GM19397 (cell line): Measurements from ENCODE around the gene ARMC2.

ENCODE experiments used
- ATAC-seq: cut with Tn5 transposase; IDR thresholded peaks from one replicate; pipeline ENCODE4 v1.9.1; 2021; ENCODE audit warnings: mild to moderate bottlenecking, moderate library complexity; ENCODE audit not compliant: unreplicated experiment

ARMC2 gene

GRCh38 chr6:108982154-108983113 lies 134.2 kb downstream of the ARMC2 start:
- no peak for ATAC-seq

GRCh38 chr6:108983151-108983550 lies 134.9 kb downstream of the ARMC2 start:
- no peak for ATAC-seq

DNA sequence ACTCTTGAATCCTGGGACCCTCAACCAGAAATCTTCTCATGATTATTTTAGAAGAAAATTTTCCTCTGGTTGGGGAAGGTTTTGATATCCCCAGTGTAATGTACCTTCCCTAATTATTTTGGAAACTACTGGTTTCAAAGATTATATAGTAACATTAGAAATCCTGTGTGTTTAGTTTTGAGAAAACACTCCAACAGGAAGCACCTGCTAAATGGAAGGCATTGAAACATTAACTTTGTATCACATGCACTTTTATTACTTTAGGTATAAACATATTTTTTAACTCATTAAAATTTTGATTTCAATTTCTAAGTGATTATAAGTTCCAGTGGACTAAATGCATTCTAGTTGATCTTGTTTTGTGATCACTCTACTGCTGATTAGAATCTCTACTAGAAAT lies 137.1 kb downstream of the ARMC2 start:
- ATAC-seq = no peak

DNA sequence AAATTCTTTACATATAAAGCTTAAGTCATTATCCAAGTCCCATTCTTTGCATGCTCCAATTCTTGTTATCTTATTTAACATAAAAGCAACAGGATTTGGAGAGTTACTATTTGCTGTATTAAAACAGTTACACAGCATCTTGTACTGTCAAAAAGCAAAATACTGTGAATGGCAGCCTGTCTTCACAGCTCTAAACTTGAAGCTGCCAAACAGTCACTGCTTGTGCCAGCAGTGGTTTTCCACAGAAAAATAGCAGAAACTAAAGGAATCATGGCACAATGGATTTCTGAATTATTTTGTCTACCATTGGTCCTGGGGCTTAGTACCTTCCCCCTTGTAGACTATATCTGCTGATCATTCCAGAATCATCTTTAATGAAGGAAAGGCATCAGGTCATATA lies 138.9 kb downstream of the ARMC2 start:
- ATAC-seq = no peak

- no peak for ATAC-seq
These were observed 140.1 kb downstream of the ARMC2 start for GRCh38 chr6:108988296-108988695.

- ATAC-seq = no peak
These were observed 140.5 kb downstream of the ARMC2 start for GRCh38 chr6:108988765-108989164.

GRCh38 chr6:108989700-108990099 lies 141.5 kb downstream of the ARMC2 start:
- ATAC-seq = no peak

GRCh38 chr6:108993876-108994275 lies 145.7 kb downstream of the ARMC2 start:
- ATAC-seq = no peak

GRCh38 chr6:108995296-108995695 lies 147.1 kb downstream of the ARMC2 start:
- ATAC-seq = no peak

DNA sequence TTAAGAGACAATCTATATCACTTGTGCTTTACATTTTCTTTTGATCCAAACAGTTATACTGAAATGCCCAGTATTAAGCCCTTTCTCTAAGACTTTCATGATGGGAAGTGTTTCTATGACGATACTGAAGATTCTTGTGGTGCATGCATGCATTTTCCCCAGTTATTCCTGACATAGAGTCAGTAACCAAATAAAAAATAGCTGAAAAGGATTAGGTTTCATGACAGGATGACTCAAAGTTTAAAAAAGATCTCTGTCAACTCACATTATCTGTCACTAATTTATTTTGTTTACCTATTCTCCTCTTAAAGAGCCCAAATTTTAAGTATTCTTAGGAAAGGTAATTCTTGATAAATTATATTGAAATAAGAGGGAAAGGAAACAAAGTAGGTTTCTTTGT lies 148.0 kb downstream of the ARMC2 start:
- ATAC-seq = no peak

GRCh38 chr6:108998485-108998884 lies 150.3 kb downstream of the ARMC2 start:
- no peak for ATAC-seq

DNA sequence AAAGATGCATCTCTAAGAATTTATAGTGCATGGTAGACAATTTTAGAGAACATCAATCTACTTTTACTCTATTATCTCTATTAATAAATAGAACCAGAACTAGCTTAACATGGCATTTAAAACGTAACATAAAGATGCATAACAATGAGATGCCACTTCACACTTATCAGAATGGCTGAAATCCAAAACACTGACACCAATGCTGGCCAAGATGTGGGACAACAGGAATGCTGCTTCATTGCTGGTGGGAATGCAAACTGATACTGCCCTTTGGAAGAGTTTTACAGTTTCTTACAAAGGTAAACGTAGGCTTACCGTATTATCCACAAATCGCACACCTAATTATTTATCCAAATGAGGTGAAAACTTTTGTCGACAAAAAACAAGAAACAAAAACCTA lies 151.2 kb downstream of the ARMC2 start:
- ATAC-seq = no peak

DNA sequence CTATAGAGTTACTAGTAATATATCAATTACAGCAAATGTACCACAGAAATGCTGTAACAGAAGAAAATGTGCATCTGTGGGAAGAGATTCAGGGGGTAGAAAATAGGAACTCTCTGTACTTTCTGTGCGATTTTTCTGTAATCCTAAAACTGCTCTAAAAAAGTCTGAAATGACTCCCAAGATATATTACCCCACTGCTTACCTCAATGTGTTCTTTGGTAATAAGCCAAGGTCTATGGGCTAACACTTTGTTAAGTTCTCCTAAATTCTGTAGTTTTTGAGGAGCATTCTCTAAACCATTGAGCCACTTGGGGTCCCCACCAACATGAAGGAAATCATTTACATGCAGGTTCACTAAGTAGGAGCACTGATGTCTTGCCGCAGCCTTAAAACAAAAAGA lies 152.1 kb downstream of the ARMC2 start:
- no peak for ATAC-seq

DNA sequence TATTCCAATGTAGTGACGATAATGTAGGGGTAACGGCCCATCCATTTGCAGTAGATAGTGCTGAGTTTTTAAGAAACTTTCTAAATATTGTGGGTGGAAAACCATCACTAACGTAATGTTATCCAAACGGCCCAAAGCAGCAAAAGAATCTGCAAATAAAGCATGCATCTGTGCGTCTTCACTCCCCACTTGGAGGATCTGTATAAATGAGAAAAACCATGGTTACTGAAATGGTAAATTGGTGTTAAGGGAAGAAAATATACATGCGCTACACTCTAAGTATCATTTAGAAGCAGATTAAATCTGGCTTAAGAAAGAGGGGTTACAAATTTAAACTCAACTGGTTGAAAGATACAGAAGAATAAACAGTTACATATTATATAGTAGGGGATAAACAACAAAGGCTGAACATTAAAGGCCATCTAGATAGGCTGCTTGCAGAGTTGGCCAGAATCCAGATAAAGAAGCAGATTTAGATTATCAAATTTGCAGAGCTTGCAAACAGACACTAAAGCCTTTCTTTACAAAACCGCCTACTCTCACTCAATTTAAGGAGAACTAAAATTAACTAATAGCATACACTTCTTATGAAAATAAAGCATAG lies 153.2 kb downstream of the ARMC2 start:
- no peak for ATAC-seq

DNA sequence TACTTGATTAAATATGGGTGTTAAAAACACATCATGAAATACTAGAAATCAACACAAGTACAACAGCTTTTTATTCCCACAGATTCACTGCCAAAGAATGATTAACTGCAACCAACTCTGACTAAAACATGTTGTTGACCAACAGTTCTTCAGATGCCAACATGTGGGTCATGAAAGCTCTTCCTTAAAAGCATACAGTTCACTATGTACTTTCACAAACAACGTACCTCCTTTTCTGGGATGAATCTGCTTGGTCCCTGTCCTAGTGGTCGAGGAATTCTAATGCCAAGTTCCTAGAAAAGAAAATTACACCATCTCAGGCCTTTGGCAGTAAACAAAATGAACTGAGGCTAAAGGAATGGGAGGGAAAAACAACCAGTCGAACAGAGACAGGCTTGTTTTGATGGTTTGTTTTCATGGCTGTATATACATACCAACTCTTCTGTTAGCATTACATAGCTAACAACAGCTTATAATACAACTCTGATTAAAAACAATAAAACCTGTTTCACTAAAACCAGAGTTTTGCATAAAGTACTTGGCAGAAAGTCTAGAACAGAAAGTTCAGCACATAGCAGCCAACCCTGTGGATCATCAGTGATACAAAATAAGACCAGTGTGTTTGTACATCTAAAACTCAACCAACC lies 154.0 kb downstream of the ARMC2 start:
- ATAC-seq = no peak

GRCh38 chr6:109002882-109003281 lies 154.7 kb downstream of the ARMC2 start:
- ATAC-seq = no peak

DNA sequence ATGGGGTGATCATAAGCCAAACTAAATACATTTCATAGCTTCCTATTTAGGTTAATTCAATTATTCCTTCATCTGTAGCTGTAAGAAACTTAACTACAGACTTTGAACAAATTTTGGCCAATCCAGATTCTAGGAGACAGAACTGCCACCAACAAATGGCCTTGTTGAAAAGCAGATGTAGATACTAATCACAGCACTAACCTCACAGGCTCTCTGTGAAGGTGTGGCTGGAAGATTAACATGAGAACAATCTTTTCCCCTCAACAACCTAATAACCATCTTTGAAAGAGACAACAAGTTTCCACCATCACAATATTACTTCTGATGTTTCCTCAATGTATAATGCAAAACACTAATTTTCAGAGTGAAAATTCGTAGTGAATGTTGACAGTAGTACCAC lies 158.6 kb downstream of the ARMC2 start:
- no peak for ATAC-seq

DNA sequence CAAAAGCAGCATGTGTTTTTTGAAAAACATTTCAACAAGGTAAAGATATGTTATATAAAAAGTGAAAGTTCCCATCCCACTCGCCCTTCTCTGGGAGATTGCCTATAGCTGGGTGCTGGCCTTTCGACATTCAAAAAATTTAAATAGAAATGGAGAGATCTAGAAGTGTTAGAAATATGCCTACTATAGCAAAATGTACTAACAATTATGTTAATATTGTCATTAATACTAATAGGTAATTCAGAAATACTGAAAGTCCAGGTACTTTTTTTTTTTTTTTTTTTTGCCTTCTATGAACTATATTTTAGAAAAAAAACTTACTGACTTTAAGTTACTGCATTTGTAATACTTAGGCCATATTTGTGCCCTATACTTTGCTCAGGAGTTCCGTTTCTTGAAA lies 159.3 kb downstream of the ARMC2 start:
- no peak for ATAC-seq

DNA sequence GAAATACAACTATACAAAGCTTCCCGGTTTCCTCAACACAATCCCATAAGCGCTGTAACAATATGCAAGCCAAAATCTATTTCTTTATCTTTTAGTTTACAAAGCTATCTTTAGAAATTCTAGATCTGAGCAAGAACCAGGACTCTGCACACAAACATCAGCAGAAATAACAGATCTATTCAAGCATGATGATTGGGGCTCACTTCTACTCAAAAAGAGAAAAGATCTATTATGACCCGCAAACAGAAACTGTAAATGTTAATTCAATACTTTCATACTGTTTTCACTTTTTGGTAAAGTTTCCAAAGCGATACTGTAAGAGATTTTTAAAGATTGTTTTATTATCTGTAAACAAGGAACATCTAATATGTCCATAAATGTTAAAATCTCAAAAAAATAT lies 159.8 kb downstream of the ARMC2 start:
- no peak for ATAC-seq

DNA sequence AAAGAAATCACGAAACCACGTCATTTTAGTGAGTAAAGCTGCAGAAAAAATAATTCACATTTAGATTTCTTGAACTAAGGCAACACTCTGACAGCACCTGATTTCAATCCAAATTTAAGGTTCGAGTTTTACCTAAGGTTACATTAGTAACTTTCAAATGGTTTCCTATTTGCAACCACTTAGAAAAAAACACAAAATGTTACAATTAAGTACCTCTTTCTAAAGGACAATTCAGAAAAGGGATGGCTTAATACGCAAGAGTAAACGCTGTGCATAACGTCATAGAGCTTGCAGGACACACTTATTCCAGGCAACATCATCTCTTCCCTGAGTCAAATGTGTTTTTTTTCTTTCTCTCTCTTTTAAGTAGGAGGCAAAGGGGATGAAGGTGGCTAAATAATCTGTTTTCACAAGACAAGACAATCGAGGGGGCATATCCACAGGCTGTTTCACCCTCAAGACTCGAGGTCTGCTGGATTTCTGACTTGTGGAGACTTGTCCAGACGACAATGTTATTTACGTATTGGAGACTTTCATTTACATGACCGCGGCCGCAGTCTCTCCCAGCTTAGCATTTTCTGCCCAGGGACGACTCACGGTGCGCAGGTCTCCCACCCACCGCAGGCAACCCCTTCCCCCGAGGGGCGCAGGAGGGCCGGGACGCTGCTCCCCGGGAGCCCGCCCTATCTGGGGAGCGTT lies 160.5 kb downstream of the ARMC2 start:
- ATAC-seq = peak; percentile 16

- ATAC-seq = peak; percentile 95
These were observed 161.2 kb downstream of the ARMC2 start for GRCh38 chr6:109009236-109009961.
